Measurements from ENCODE around the gene RERE.

The RERE gene

DNA sequence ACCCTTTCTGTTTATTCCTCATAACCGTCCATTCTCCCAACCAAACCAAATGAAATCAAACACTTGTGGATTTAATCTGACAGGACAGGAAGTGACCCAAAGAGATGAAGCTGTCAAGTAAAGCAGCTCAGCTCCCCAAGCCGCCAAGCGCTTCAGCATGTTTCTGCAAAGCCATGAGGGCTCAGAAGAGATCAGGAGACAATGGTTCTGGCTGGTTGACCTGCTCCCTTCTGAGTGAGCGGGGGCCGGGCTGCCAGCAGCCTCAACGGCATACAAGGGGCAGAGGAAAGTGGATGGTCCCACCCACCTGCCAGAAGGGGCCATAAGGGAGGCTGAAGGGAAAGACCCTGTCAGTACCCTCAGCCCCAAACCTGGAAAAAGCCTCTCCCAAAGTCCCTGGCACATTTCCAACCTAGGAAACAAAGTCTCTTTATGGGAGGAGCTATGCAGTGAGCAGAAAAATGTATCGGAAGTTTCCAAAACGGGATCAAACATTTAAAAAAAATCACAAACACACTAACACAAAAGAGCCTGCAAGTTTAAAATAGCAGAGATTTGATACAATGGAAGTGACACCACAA is 454.2 kb downstream of the RERE start:
- Histone ChIP-seq H3K36me3 (ENCODE audit: control insufficient read depth in 2 of 2, insufficient read depth in 2 of 2, low read length in 2 of 2) (peaks cover 42 to 44% of the 10 kb centered on the region in 2 donors), H3K9me3 (ENCODE audit: control insufficient read depth in 2 of 2, low read length in 2 of 2) (no peaks in the 10 kb centered on the region), H3K4me3 (ENCODE audit: low read length in 2 of 2) (peak overlapping the region in 1 of 2 donors; percentile 54), H3K9ac (ENCODE audit: low read length in 2 of 2) (peak overlapping the region; percentile 5 to 40), H3K27me3 (ENCODE audit: control insufficient read depth in 1 of 2, insufficient read depth in 2 of 2, low read length in 2 of 2) (no peaks in the 10 kb centered on the region), H3K4me1 (ENCODE audit: control insufficient read depth, insufficient read depth, low read length) (peaks cover 55% of the 10 kb centered on the region), H3K27ac (ENCODE audit: low read length) (peak overlapping the region; percentile 70)

DNA sequence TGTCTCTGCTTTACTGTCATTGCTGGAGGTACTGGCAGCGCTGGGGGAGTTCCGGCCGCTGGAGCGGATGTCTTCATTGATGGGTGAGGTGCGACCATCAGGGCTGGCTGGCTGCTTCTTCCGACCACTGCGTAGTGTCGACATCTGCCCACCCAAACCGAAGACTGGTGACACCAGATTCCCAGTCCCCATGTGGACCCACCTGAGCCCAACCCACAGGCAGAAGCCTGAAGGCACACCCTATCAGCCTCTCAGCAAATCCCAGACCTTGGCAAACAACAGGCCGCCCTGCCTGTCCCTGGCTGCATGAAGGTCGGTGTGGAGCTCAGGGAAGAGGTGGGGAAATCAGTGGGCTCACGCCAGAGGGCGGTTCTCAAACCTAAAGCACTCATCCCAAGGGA is 454.7 kb downstream of the RERE start:
- H3K9me3 ChIP-seq (ENCODE audit: control insufficient read depth in 2 of 2, low read length in 2 of 2): no peaks in the 10 kb centered on the region
- H3K4me1 ChIP-seq (ENCODE audit: control insufficient read depth, insufficient read depth, low read length): peaks cover 56% of the 10 kb centered on the region
- no peak overlapping the region for H3K4me3 ChIP-seq (ENCODE audit: low read length in 2 of 2)
- peaks cover 47 to 50% of the 10 kb centered on the region in 2 donors for H3K36me3 ChIP-seq (ENCODE audit: control insufficient read depth in 2 of 2, insufficient read depth in 2 of 2, low read length in 2 of 2)
- H3K27ac ChIP-seq (ENCODE audit: low read length): no peak overlapping the region
- no peak overlapping the region for H3K9ac ChIP-seq (ENCODE audit: low read length in 2 of 2)
- no peaks in the 10 kb centered on the region for H3K27me3 ChIP-seq (ENCODE audit: control insufficient read depth in 1 of 2, insufficient read depth in 2 of 2, low read length in 2 of 2)

DNA sequence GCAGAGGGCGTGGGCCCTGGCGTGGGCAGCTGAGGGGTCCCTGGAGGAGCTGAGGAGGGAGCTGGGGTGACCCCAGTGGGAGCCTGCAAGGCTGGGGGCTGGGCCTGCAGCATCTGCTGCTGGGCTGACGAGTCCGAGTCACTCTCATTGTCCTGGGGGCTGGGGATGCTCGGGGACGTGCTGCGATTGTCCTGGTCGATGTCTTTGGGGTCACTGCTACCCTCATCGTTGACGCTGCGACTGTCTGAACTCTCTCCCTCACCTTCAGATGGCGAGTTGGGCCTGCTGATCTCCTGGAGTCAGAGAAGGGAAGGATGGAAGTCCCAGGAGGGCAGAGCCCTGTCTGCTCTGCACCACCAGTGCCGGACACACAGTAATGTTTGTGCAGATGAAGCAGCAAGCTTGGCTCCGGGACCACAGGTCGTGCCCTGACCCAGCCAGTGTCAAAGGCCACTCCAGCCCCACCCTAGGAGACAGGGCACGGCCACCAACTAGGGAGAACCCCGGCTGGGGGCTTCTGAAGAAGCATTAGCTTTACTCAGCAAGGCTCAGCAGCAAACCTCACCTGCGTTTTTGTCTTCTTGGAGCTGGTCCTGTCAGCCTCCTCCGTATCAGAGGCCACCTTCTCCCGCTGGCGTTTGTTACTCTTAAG is 456.1 kb downstream of the RERE start:
- peaks cover 45% of the 10 kb centered on the region for H3K4me1 ChIP-seq (ENCODE audit: control insufficient read depth, insufficient read depth, low read length)

DNA sequence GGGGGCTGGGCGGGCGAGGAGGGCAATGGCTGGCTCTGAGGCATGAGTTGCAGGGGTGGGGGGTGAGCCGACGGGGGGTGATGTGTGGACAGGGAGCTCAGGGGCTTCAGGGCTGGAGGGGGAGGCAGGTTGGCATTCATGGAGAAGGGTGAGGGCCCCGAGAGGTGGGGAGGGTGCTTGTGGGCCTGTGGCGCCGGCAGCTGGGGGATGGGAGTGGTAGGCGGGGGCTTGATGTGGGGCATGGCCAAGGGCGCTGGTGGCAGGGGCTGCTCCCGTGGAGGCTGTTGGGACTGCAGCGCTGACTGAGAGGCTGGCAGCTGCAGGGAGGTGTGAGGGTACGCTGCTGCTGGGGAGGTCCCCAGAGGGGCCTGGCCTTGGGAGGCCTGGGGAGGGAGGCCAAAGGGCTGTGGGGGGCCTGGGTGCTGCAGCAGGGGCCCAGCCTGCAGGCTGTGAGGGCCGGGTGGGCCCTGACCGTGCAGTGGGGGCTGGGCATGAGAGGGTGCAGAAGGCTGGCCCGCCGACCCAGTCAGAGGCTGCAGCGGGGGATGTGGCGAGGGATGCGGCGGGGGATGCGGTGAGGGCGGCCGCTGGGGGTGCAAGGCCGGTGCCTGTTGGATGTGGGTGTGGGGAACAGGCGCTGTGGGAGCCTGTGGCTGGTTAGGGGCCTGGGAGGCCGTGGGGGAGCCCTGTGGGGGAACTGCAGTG is 456.8 kb downstream of the RERE start:
- no peak overlapping the region for H3K9ac ChIP-seq (ENCODE audit: low read length in 2 of 2)
- no peaks in the 10 kb centered on the region for H3K27me3 ChIP-seq (ENCODE audit: control insufficient read depth in 1 of 2, insufficient read depth in 2 of 2, low read length in 2 of 2)
- peaks cover 62 to 63% of the 10 kb centered on the region in 2 donors for H3K36me3 ChIP-seq (ENCODE audit: control insufficient read depth in 2 of 2, insufficient read depth in 2 of 2, low read length in 2 of 2)
- no peak overlapping the region for H3K4me3 ChIP-seq (ENCODE audit: low read length in 2 of 2)
- H3K9me3 ChIP-seq (ENCODE audit: control insufficient read depth in 2 of 2, low read length in 2 of 2): no peaks in the 10 kb centered on the region
- peaks cover 40% of the 10 kb centered on the region for H3K4me1 ChIP-seq (ENCODE audit: control insufficient read depth, insufficient read depth, low read length)
- peak overlapping the region; percentile 31 for H3K27ac ChIP-seq (ENCODE audit: low read length)

More for the DNA sequence above, 456.1 kb downstream of the RERE start:
- Histone ChIP-seq H3K27ac (ENCODE audit: low read length) (peak overlapping the region; percentile 31), H3K4me3 (ENCODE audit: low read length in 2 of 2) (no peak overlapping the region), H3K27me3 (ENCODE audit: control insufficient read depth in 1 of 2, insufficient read depth in 2 of 2, low read length in 2 of 2) (no peaks in the 10 kb centered on the region), H3K36me3 (ENCODE audit: control insufficient read depth in 2 of 2, insufficient read depth in 2 of 2, low read length in 2 of 2) (peaks cover 57 to 61% of the 10 kb centered on the region in 2 donors), H3K9ac (ENCODE audit: low read length in 2 of 2) (no peak overlapping the region), H3K9me3 (ENCODE audit: control insufficient read depth in 2 of 2, low read length in 2 of 2) (no peaks in the 10 kb centered on the region)

DNA sequence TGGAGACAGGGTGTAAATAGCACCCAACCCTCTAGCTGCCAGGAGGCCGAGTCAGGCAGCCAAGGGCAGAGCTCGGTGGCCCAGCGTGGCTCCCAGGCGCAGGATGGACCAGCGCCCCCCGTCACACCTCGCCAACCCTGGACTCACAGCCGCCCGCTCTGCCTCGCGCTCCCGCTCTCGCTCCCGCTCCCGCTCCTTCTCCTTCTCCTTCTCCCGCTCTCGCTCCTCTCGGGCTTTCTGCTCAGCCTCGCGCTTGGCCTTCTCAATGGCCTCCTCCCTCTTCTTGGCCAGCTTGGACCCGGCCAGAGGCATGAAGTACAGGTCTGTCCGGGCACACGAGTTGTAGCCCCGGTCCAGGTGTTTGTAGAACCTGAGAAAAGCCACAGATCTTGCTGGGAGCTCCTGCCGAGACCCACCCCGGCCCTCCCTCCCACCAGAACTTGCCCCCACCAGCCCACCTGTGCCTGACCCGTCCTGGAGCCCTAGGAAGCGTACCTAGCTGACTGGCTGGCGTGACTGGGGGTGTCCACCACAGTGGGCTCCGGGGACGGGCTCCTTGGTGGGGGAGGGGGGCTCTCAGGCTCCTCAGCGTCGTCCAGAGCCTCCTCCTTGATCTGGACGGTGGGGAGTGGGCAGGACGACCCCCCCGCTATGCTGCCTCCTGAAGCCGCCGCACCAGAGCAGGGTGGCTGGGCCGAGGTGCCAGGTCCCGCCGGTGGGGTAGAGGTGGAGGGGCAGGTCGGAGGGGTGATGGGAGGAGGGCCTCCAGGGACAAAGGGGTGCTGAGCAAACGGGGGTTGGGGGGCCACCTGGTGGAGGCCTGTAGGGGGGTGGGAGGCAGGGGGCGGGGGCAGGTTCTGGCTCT is 457.6 kb downstream of the RERE start:
- H3K36me3 ChIP-seq (ENCODE audit: control insufficient read depth in 2 of 2, insufficient read depth in 2 of 2, low read length in 2 of 2): peaks cover 63 to 65% of the 10 kb centered on the region in 2 donors
- H3K4me1 ChIP-seq (ENCODE audit: control insufficient read depth, insufficient read depth, low read length): peaks cover 39% of the 10 kb centered on the region
- no peaks in the 10 kb centered on the region for H3K27me3 ChIP-seq (ENCODE audit: control insufficient read depth in 1 of 2, insufficient read depth in 2 of 2, low read length in 2 of 2)
- no peak overlapping the region for H3K9ac ChIP-seq (ENCODE audit: low read length in 2 of 2)
- H3K9me3 ChIP-seq (ENCODE audit: control insufficient read depth in 2 of 2, low read length in 2 of 2): no peaks in the 10 kb centered on the region
- no peak overlapping the region for H3K27ac ChIP-seq (ENCODE audit: low read length)
- no peak overlapping the region for H3K4me3 ChIP-seq (ENCODE audit: low read length in 2 of 2)

DNA sequence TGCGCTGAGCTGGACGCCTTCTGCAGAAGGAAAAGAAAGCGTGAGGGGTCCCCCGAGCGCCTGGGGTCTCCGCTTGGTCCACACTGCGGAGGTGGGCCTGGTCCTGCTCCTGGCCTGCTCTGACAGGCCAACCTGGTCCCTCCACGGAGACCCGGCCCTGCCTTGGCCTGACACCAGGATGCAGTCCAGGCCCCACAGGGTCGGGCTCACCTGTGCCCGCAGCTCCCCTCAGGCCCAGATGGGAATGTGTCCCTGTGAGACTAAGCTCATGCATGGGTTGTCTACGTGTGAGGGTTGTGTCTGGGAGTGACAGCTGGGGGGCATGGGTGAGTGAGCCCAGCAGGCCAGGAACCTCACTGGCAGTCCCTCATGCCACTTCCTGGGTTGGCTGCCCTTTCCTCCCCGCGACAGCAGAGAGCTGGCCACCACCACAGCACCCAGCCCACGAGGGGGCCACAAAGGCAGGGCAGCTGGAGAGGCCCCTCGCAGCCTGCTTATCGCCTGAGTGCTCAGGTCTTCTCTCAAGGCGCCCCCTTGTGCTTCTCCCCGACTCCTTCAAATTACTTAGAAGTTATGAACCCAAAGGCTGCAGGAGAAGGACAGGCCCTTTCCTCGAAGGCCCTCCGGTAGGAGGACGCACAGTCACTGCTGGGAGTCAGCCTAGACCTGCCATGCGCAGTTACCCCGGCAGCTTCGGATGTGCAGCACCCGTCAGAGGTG is 458.4 kb downstream of the RERE start:
- no peaks in the 10 kb centered on the region for H3K27me3 ChIP-seq (ENCODE audit: control insufficient read depth in 1 of 2, insufficient read depth in 2 of 2, low read length in 2 of 2)
- no peak overlapping the region for H3K4me3 ChIP-seq (ENCODE audit: low read length in 2 of 2)
- H3K36me3 ChIP-seq (ENCODE audit: control insufficient read depth in 2 of 2, insufficient read depth in 2 of 2, low read length in 2 of 2): peaks cover 64 to 66% of the 10 kb centered on the region in 2 donors
- no peak overlapping the region for H3K9ac ChIP-seq (ENCODE audit: low read length in 2 of 2)
- H3K27ac ChIP-seq (ENCODE audit: low read length): no peak overlapping the region
- no peaks in the 10 kb centered on the region for H3K9me3 ChIP-seq (ENCODE audit: control insufficient read depth in 2 of 2, low read length in 2 of 2)
- H3K4me1 ChIP-seq (ENCODE audit: control insufficient read depth, insufficient read depth, low read length): peaks cover 36% of the 10 kb centered on the region

DNA sequence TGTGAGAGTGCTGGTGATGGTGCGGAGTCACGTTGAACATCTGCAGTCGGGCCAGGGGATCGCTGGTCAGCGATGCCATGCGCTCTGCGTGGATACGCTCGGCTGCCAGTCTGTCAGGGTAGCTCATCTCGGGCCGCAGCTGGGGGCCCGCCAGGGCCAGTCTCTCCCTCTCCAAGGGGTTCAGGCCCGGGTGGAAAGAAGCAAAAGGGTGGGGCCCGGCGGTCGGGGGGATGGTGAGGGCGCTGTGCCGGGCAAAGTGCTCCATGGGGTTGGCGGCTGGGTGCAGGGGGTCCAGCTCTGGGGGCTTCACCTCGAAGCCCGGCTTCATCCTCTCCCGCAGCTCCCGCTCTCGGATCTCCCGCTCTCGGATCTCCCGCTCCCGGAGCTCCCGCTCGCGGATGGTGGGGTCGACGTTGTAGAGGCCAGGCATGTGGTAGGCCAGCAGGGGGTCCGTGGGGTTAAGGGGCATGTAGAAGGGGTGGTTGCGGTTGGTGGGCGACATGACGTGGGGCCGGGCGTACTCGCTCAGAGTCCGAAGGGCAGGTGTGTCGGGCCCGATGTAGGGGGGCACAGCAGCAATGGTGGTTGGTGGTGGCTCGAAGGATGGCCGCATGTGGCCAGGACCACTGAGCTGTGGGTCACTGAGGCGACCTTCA is 459.1 kb downstream of the RERE start:
- Histone ChIP-seq H3K9ac (ENCODE audit: low read length in 2 of 2) (no peak overlapping the region), H3K4me1 (ENCODE audit: control insufficient read depth, insufficient read depth, low read length) (peaks cover 36% of the 10 kb centered on the region), H3K36me3 (ENCODE audit: control insufficient read depth in 2 of 2, insufficient read depth in 2 of 2, low read length in 2 of 2) (peaks cover 69 to 71% of the 10 kb centered on the region in 2 donors), H3K4me3 (ENCODE audit: low read length in 2 of 2) (no peak overlapping the region), H3K27me3 (ENCODE audit: control insufficient read depth in 1 of 2, insufficient read depth in 2 of 2, low read length in 2 of 2) (no peaks in the 10 kb centered on the region), H3K9me3 (ENCODE audit: control insufficient read depth in 2 of 2, low read length in 2 of 2) (no peaks in the 10 kb centered on the region), H3K27ac (ENCODE audit: low read length) (peak overlapping the region; percentile 49)

DNA sequence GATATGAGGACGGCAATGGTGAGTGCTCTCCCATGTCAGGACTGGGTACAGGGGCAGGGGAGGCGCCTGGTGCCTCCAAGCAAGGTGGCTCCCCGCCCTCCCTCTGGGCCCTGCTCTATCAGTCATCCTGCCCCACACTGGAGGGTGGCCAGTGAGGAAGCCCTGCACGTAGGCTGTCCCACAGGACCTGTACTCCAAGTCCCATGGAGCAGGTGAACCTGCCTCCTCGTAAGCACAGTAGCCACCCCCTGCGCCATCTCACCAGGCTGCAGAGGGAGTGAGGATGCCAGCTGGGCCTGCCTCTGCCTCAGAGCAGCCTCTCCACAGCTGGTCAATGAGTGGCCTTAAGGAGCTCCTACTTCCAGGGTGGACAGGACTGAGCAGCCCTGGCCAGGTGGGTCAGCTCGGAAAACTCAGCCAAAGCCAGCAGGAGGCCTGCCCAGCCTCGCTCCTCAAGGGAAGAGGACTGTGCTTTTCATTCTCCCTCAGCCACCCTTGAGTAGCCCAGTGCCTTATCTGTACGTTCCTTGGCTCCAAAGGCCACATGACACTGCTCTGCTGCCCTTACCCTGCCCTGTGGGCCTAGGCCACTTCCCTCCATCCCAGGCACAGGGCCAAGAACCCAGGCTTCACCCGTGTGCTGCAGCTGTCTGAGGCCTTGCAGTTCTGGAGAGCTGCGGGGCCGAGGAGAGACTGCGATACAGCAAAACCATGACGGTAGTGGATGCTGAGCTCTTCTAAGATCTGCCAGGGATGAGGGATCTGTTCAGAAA is 459.9 kb downstream of the RERE start:
- no peaks in the 10 kb centered on the region for H3K27me3 ChIP-seq (ENCODE audit: control insufficient read depth in 1 of 2, insufficient read depth in 2 of 2, low read length in 2 of 2)
- H3K9ac ChIP-seq (ENCODE audit: low read length in 2 of 2): no peak overlapping the region
- H3K9me3 ChIP-seq (ENCODE audit: control insufficient read depth in 2 of 2, low read length in 2 of 2): no peaks in the 10 kb centered on the region
- H3K27ac ChIP-seq (ENCODE audit: low read length): peak overlapping the region; percentile 49
- H3K4me1 ChIP-seq (ENCODE audit: control insufficient read depth, insufficient read depth, low read length): peaks cover 37% of the 10 kb centered on the region
- H3K36me3 ChIP-seq (ENCODE audit: control insufficient read depth in 2 of 2, insufficient read depth in 2 of 2, low read length in 2 of 2): peaks cover 65 to 67% of the 10 kb centered on the region in 2 donors
- H3K4me3 ChIP-seq (ENCODE audit: low read length in 2 of 2): no peak overlapping the region

Data from stomach smooth muscle (tissue), 2 donors.